ENCODE results near the gene AMBRA1.

GRCh38 chr11:46378296-46378695, 215.5 kb downstream of the AMBRA1 start:
- no peak for TF ChIP-seq CTCF (IDR thresholded peaks at IDR 0.05)
- no peak for TF ChIP-seq POLR2A (IDR thresholded peaks at IDR 0.05)
